ENCODE results near the gene DAPK1.

DNA sequence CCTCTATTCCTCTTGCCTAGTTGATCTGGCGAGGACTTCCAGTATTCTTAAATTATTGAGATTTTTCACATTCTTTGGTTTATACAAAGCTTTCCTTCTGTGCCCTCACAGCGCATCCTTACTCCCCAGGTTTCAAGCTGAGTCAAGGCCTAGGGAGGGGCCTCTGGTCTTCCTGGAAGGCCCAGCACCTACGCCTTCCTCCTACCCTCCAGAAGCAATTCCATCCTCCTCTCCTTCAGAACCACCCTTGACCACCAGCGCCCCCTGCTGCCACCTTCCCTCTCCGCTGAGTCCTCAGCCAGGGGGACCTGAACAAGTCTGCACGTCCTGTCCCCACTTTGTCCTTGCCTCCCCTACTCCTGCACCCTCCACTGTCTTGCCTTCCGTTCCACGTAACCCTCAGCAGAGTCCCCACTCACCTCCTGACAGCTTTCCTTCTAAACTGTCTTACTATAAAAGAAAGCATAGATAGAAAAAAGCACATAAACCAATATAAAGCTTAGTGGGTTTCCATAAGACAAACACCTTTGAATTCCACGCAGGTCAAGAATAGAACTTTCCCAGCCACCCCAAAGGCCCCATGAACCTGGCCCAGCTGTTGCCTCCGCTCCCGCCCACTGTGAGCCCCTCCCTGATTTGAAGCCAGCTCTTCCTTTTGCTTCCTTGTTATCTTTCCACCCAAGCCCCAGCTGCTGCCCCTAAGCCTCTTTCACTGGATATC lies 165.3 kb downstream of the DAPK1 start:
- TF ChIP-seq BACH2 (CRISPR knock-in tag; IDR thresholded peaks at IDR 0.05; ENCODE audit: borderline replicate concordance) = no peak
- no peak for TF ChIP-seq TOX (CRISPR knock-in tag; IDR thresholded peaks at IDR 0.05; ENCODE audit: borderline replicate concordance)
- TF ChIP-seq, protein P1, sequence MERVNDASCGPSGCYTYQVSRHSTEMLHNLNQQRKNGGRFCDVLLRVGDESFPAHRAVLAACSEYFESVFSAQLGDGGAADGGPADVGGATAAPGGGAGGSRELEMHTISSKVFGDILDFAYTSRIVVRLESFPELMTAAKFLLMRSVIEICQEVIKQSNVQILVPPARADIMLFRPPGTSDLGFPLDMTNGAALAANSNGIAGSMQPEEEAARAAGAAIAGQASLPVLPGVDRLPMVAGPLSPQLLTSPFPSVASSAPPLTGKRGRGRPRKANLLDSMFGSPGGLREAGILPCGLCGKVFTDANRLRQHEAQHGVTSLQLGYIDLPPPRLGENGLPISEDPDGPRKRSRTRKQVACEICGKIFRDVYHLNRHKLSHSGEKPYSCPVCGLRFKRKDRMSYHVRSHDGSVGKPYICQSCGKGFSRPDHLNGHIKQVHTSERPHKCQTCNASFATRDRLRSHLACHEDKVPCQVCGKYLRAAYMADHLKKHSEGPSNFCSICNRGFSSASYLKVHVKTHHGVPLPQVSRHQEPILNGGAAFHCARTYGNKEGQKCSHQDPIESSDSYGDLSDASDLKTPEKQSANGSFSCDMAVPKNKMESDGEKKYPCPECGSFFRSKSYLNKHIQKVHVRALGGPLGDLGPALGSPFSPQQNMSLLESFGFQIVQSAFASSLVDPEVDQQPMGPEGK (CRISPR knock-in tag; IDR thresholded peaks at IDR 0.05; ENCODE audit: borderline replicate concordance) = no peak
- no peak for TF ChIP-seq ZNF565 (CRISPR knock-in tag; conservative IDR thresholded peaks at IDR 0.05; ENCODE audit: low read depth)
- TF ChIP-seq RARB (CRISPR knock-in tag; IDR thresholded peaks at IDR 0.05) = no peak
- TF ChIP-seq ZNF70 (CRISPR knock-in tag; IDR thresholded peaks at IDR 0.05) = no peak
- no peak for TF ChIP-seq ARNTL (CRISPR knock-in tag; IDR thresholded peaks at IDR 0.05; ENCODE audit: borderline replicate concordance, low read depth)
- no peak for TF ChIP-seq ISL1 (CRISPR knock-in tag; IDR thresholded peaks at IDR 0.05)
- no peak for TF ChIP-seq SNAI2 (CRISPR knock-in tag; IDR thresholded peaks at IDR 0.05)
- TF ChIP-seq, protein P2, sequence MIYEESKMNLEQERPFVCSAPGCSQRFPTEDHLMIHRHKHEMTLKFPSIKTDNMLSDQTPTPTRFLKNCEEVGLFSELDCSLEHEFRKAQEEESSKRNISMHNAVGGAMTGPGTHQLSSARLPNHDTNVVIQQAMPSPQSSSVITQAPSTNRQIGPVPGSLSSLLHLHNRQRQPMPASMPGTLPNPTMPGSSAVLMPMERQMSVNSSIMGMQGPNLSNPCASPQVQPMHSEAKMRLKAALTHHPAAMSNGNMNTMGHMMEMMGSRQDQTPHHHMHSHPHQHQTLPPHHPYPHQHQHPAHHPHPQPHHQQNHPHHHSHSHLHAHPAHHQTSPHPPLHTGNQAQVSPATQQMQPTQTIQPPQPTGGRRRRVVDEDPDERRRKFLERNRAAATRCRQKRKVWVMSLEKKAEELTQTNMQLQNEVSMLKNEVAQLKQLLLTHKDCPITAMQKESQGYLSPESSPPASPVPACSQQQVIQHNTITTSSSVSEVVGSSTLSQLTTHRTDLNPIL (CRISPR knock-in tag; IDR thresholded peaks at IDR 0.05; ENCODE audit: low read depth) = no peak
- 0 out of 2 replicates have a peak, but pooled peaks have one; percentile 37 for TF ChIP-seq CSDC2 (CRISPR knock-in tag; IDR thresholded peaks at IDR 0.05)

Measured in SK-N-SH treated with all-trans-retinoic acid at 6 μM for 48 hours (cell line).